Measurements from ENCODE around the gene TRPV5. TPM values are rescaled to one million over a fixed set of nuclear protein-coding genes. Genes with fewer than 3 reads are reported as not detected.

The TRPV5 gene
- total and polyA plus RNA-seq, 2 donors (not counting 3 experiments of a cell fraction or from before 2014, with no cell fraction given) = not detected

GRCh38 chr7:142923391-142923790 lies 10.2 kb downstream of the TRPV5 start:
- BruUV-seq (replicated peaks) = no TSS peak
- Histone ChIP-seq H3K4me3 (replicated peaks in 1 of 3; ENCODE audit: insufficient read depth in 1 of 3, low read depth in 1 of 3, low read length in 3 of 3) (no peak overlapping the region), H3K27ac (ENCODE audit: insufficient read depth, low read depth, low read length) (no peak overlapping the region), H4K20me1 (replicated peaks; ENCODE audit: control insufficient read depth, extremely low read depth, insufficient read depth, low read length) (peaks cover 2% of the 10 kb centered on the region), H3K79me2 (ENCODE audit: control insufficient read depth, insufficient read depth, low read length) (no peaks in the 10 kb centered on the region), H2AFZ (ENCODE audit: low read depth, low read length) (no peak overlapping the region), H3K4me1 (ENCODE audit: control insufficient read depth, extremely low read depth, insufficient read depth, low read length) (no peaks in the 10 kb centered on the region), H3K9me1 (replicated peaks; ENCODE audit: control insufficient read depth, extremely low read depth, insufficient read depth, low read length) (no peaks in the 10 kb centered on the region), H3K9me3 (replicated peaks; ENCODE audit: control insufficient read depth, insufficient read depth, low read length) (no peaks in the 10 kb centered on the region), H3K27me3 (ENCODE audit: control insufficient read depth in 2 of 2, insufficient read depth in 2 of 2, low read length in 2 of 2) (peaks cover 0 to 2% of the 10 kb centered on the region in 2 experiments), H3K4me2 (ENCODE audit: insufficient read depth, low read length) (no peak overlapping the region), H3K9ac (replicated peaks; ENCODE audit: extremely low read depth, insufficient read depth, low read length) (no peak overlapping the region), H3K36me3 (ENCODE audit: control insufficient read depth in 2 of 2, extremely low read depth in 1 of 2, insufficient read depth in 2 of 2, low read length in 2 of 2) (no peaks in the 10 kb centered on the region)
- POLR2A ChIA-PET = no interaction called here
- intact Hi-C loops (cut with micrococcal nuclease) = no loop called here
- no peak for DNase-seq (ENCODE audit: low read depth, low spot score)
- no peak for FAIRE-seq
- no peak for TF ChIP-seq FOS (IDR thresholded peaks at IDR 0.05; ENCODE audit: borderline replicate concordance, insufficient read depth, low read length)
- no peak for TF ChIP-seq JUN (IDR thresholded peaks at IDR 0.05; ENCODE audit: borderline replicate concordance, insufficient read depth, insufficient read length, low read depth)
- TF ChIP-seq MAX (IDR thresholded peaks at IDR 0.05; ENCODE audit: insufficient read depth, insufficient read length) = no peak
- TF ChIP-seq GATA2 (IDR thresholded peaks at IDR 0.05; ENCODE audit: insufficient read depth, insufficient read length, low read depth, low read length) = no peak
- TF ChIP-seq CTCF (IDR thresholded peaks at IDR 0.05; ENCODE audit: extremely low read depth in 1 of 2, insufficient read depth in 1 of 2, low read depth in 1 of 2, low read length in 2 of 2) = no peak
- TF ChIP-seq POLR2A (IDR thresholded peaks at IDR 0.05; ENCODE audit: low read depth, low read length) = no peak
- TF ChIP-seq POLR2AphosphoS5 (IDR thresholded peaks at IDR 0.05; ENCODE audit: insufficient read depth, low read depth, low read length) = no peak
- no peak for TF ChIP-seq EZH2 (IDR thresholded peaks at IDR 0.05; ENCODE audit: borderline replicate concordance, low read depth, low read length, severe bottlenecking)
- TF ChIP-seq MYC (IDR thresholded peaks at IDR 0.05; ENCODE audit: low read depth, low read length) = no peak
- CTCF ChIA-PET = no interaction called here
- dilution Hi-C loops (cut with MboI; ENCODE audit: extremely low pct_ligation_motif_present, low sequenced_read_pairs) = no loop called here
